ENCODE data around the gene GRIFIN.
"Not testable (repeated sequence)": the region's sequence is repeated elsewhere in the genome, so short reads cannot be mapped to it uniquely, and the experiment has no call there.

Gene GRIFIN

DNA sequence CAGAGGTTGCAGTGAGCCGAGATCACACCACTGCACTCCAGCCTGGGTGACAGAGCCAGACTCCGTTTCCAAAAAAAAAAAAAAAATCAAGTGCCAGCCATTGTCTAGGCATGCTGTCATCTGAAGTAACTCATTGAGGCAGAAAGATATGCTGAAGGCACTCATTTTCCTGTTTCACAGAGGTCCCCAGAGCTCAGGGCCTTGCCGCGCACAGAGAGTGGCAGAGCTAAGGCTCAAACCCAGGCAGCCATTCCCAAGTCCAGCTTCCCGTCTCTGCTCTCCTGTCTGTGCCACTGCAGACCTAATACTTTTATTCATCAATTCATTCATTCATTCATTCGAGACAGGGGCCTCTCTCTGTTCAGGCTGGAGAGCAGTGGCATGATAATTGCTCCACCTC, 3.5 kb downstream of the GRIFIN start:
- Mint-ChIP-seq H3K27ac (no peak overlapping the region), H3K27me3 (ENCODE audit: low read depth, poor library complexity) (peaks cover 9% of the 10 kb centered on the region), H3K36me3 (ENCODE audit: low read depth) (no peaks in the 10 kb centered on the region), H3K4me1 (peaks cover 29% of the 10 kb centered on the region), H3K9me3 (no peaks in the 10 kb centered on the region), H3K4me3 (no peak overlapping the region)
- TF ChIP-seq, protein P1, sequence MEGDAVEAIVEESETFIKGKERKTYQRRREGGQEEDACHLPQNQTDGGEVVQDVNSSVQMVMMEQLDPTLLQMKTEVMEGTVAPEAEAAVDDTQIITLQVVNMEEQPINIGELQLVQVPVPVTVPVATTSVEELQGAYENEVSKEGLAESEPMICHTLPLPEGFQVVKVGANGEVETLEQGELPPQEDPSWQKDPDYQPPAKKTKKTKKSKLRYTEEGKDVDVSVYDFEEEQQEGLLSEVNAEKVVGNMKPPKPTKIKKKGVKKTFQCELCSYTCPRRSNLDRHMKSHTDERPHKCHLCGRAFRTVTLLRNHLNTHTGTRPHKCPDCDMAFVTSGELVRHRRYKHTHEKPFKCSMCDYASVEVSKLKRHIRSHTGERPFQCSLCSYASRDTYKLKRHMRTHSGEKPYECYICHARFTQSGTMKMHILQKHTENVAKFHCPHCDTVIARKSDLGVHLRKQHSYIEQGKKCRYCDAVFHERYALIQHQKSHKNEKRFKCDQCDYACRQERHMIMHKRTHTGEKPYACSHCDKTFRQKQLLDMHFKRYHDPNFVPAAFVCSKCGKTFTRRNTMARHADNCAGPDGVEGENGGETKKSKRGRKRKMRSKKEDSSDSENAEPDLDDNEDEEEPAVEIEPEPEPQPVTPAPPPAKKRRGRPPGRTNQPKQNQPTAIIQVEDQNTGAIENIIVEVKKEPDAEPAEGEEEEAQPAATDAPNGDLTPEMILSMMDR (IDR thresholded peaks at IDR 0.05) = no peak
- no peak for DNase-seq

DNA sequence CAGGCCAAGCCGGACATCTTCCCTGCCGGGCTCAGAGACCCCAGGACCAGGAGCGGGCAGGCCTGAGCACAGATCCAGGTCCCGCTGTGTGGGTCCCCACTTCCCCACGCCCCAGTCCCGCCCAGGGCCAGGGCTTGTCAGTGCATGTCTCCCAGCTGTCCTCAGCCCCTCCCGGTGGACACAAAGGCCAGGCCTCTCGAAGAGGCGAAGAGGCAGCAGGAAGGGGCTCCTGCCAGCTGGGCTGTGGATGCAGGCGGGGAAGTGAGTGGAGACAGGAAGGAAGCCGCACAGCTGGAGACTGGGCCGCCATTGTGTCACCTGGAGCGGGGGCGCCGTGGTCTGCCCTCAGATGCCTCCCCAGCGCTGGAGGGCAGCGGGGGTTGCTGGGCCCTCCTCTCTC, 4.8 kb downstream of the GRIFIN start:
- Mint-ChIP-seq H3K4me1 (peaks cover 18% of the 10 kb centered on the region), H3K27me3 (ENCODE audit: low read depth, poor library complexity) (peaks cover 9% of the 10 kb centered on the region), H3K36me3 (ENCODE audit: low read depth) (no peaks in the 10 kb centered on the region), H3K9me3 (no peaks in the 10 kb centered on the region), H3K27ac (no peak overlapping the region), H3K4me3 (no peak overlapping the region)
- TF ChIP-seq, protein P1 (IDR thresholded peaks at IDR 0.05) = no peak
- DNase-seq = no peak

DNA sequence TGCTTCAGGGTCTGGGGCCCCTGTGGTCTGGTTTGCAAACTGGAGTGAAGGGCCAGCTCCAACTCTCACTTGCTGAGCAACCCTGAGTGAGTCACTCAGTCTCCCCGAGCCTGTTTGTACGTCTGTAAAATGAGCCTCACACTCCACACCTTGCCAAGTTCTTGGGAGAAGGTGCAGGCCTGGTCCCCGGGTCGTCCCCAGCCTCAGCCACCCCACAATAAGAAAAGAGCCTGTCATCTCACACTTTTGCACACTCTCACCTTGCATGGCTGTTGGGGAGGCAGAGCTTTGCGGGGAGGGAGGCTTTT, 5.2 kb downstream of the GRIFIN start:
- no peak overlapping the region for H3K27ac Mint-ChIP-seq

DNA sequence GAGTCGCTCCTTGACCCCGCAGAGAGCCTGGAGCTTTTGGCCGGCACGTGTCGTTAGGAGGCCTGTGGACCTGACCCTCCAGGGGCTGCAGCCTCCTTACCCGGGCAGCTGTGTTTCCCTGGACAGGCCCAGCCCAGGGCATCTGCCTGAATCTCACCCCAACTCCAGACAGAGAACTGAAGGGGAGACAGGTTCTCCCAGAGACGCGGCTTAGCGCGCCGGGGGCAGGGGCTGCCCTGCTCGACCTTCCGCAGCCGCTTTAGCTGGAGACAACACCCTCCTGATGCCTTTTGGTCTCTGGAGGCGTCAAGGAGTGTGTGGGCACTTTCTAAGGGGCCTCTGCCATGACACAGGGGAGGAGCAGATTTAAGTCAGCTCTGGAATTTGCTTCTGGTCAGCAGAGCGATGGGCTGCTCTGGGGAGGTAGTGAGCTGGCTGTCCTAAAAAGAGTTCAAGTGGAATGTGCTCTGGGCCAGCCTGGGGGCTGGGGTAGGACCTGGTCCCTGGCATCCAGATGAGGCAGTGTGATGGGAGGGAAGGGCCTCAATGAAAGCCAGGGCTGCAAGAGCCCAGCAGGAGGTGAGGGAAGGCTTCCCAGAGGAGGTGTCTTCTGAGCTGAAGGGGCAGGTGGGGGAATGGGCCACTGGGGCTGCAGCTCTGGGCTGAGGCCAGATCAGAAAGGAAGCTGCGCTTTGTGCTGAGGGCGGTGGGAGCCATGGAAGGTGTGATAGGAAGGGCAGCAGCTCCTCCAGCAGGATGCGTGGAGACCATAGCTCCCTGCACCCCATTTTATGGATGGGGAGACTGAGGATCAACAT, 5.8 kb downstream of the GRIFIN start:
- Mint-ChIP-seq H3K27ac (no peak overlapping the region), H3K27me3 (ENCODE audit: low read depth, poor library complexity) (peaks cover 12% of the 10 kb centered on the region), H3K4me1 (peaks cover 18% of the 10 kb centered on the region), H3K9me3 (no peaks in the 10 kb centered on the region), H3K36me3 (ENCODE audit: low read depth) (no peaks in the 10 kb centered on the region), H3K4me3 (no peak overlapping the region)
- no peak for DNase-seq
- TF ChIP-seq, protein P1 (IDR thresholded peaks at IDR 0.05) = no peak

More for the DNA sequence above, 5.2 kb downstream of the GRIFIN start:
- Mint-ChIP-seq H3K4me3 (no peak overlapping the region), H3K27me3 (ENCODE audit: low read depth, poor library complexity) (peaks cover 11% of the 10 kb centered on the region), H3K4me1 (peaks cover 18% of the 10 kb centered on the region), H3K9me3 (no peaks in the 10 kb centered on the region), H3K36me3 (ENCODE audit: low read depth) (no peaks in the 10 kb centered on the region)
- DNase-seq = no peak
- TF ChIP-seq, protein P1 (IDR thresholded peaks at IDR 0.05) = no peak

DNA sequence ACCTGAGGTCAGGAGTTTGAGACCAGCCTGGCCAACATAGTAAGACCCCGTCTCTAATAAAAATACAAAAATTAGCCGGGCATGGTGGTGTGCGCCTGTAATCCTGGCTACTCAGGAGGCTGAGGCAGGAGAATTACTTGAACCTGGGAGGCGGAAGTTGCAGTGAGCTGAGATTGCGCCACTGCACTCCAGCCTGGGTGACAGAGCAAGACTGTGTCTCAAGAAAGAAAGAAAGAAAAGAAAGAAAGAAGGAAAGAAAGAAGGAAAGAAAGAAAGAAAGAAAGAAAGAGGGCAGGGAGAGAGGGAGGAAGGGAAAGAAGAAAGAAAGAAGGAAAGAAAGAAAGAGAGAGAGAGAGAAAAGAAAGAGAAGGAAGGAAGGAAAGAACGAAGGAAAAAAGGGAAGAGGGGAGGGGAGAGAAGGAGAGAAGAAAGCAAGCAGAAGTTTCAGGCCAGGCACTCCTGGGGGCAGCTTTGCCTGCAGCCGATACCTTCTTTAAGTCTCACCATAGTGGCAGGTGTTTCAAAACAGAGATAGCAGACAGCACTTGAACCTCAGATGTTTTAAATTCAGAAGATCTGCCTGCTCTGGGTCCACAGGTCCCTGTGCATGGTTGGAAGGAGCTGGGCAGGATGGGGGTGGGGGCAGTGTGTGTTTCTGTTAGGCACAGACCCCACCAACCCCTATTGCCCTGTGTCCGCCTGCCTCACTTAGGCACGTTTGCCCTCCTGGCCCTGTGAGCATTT, 6.6 kb downstream of the GRIFIN start:
- H3K4me3 Mint-ChIP-seq; H3K36me3 Mint-ChIP-seq (ENCODE audit: low read depth); H3K27ac Mint-ChIP-seq; DNase-seq; H3K9me3 Mint-ChIP-seq: not testable (repeated sequence)
- H3K4me1 Mint-ChIP-seq = peaks cover 18% of the 10 kb centered on the region
- peaks cover 12% of the 10 kb centered on the region for H3K27me3 Mint-ChIP-seq (ENCODE audit: low read depth, poor library complexity)

DNA sequence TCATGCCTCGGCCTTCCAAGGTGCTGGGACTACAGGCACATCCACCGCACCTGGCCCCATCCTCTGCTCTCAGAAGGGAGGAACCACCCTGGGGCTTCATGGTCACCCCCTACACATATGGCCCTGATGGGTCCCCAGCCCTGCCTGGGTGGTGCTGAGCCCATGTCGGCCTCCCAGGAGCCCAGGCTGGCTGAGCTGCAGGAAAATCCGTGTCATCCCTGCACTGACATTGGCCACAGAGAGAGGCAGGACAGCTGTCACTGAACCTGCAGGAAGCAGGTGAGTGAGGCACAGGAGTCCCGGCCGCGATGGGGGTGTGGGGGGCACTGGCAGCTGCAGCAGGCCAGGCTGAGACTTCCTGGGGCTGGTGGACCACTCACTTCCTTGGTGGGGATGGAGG, 8.0 kb downstream of the GRIFIN start:
- DNase-seq = no peak
- peaks cover 12% of the 10 kb centered on the region for H3K27me3 Mint-ChIP-seq (ENCODE audit: low read depth, poor library complexity)
- no peak overlapping the region for H3K4me3 Mint-ChIP-seq
- peaks cover 12% of the 10 kb centered on the region for H3K4me1 Mint-ChIP-seq
- H3K9me3 Mint-ChIP-seq = peaks cover 7% of the 10 kb centered on the region
- H3K27ac Mint-ChIP-seq = no peak overlapping the region
- H3K36me3 Mint-ChIP-seq (ENCODE audit: low read depth) = no peaks in the 10 kb centered on the region
- TF ChIP-seq, protein P1 (IDR thresholded peaks at IDR 0.05) = no peak
